Measurements from ENCODE around the gene NUCB2.

DNA sequence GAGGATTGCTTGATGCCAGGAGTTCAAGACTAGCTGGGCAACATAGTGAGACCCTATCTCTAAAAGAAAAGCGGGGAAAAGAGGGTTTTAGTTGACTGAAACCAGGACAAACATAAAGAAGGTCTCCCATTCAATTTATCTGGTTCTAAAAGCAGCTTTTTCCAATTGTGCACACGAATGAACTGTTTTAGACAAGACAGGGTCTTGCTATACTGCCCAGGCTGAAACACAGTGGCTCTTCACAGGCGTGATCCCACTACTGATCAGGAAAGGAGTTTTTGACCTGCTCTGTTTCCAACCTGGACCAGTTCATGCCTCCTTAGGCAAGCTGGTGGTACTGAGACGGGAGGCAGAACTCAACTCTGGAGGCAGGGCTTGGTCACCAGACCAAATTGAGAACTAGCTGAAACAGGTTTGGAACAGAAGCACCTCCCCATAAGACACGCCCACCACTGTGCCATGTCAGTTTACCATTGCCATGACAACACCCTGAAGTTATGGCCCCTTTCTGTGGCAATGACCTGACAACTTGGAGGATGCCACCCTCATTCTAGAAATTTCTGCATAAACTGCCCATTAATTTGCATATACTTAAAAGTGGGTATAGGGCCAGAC is 2.8 kb upstream of the NUCB2 start:
- TF ChIP-seq POLR2A (IDR thresholded peaks at IDR 0.05; ENCODE audit: low read length) = no peak
- no peak for TF ChIP-seq GATA1 (IDR thresholded peaks at IDR 0.05; ENCODE audit: low read depth, low read length)
